ENCODE measurements around the gene XRCC4. TPM values are rescaled to one million over a fixed set of nuclear protein-coding genes. Genes with fewer than 3 reads are reported as not detected.

The XRCC4 gene
- total and polyA plus RNA-seq, 4 donors = 2.3 to 4.9 (median 3.0) TPM

- TF ChIP-seq, protein P1, sequence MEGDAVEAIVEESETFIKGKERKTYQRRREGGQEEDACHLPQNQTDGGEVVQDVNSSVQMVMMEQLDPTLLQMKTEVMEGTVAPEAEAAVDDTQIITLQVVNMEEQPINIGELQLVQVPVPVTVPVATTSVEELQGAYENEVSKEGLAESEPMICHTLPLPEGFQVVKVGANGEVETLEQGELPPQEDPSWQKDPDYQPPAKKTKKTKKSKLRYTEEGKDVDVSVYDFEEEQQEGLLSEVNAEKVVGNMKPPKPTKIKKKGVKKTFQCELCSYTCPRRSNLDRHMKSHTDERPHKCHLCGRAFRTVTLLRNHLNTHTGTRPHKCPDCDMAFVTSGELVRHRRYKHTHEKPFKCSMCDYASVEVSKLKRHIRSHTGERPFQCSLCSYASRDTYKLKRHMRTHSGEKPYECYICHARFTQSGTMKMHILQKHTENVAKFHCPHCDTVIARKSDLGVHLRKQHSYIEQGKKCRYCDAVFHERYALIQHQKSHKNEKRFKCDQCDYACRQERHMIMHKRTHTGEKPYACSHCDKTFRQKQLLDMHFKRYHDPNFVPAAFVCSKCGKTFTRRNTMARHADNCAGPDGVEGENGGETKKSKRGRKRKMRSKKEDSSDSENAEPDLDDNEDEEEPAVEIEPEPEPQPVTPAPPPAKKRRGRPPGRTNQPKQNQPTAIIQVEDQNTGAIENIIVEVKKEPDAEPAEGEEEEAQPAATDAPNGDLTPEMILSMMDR (IDR thresholded peaks at IDR 0.05; ENCODE audit: low read depth, low read length, missing input control) = no peak
- TF ChIP-seq, protein P2, sequence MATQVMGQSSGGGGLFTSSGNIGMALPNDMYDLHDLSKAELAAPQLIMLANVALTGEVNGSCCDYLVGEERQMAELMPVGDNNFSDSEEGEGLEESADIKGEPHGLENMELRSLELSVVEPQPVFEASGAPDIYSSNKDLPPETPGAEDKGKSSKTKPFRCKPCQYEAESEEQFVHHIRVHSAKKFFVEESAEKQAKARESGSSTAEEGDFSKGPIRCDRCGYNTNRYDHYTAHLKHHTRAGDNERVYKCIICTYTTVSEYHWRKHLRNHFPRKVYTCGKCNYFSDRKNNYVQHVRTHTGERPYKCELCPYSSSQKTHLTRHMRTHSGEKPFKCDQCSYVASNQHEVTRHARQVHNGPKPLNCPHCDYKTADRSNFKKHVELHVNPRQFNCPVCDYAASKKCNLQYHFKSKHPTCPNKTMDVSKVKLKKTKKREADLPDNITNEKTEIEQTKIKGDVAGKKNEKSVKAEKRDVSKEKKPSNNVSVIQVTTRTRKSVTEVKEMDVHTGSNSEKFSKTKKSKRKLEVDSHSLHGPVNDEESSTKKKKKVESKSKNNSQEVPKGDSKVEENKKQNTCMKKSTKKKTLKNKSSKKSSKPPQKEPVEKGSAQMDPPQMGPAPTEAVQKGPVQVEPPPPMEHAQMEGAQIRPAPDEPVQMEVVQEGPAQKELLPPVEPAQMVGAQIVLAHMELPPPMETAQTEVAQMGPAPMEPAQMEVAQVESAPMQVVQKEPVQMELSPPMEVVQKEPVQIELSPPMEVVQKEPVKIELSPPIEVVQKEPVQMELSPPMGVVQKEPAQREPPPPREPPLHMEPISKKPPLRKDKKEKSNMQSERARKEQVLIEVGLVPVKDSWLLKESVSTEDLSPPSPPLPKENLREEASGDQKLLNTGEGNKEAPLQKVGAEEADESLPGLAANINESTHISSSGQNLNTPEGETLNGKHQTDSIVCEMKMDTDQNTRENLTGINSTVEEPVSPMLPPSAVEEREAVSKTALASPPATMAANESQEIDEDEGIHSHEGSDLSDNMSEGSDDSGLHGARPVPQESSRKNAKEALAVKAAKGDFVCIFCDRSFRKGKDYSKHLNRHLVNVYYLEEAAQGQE (IDR thresholded peaks at IDR 0.05) = no peak
Observed at GRCh38 chr5:83124593-83124992, 47.2 kb downstream of the XRCC4 start (continued).

DNA sequence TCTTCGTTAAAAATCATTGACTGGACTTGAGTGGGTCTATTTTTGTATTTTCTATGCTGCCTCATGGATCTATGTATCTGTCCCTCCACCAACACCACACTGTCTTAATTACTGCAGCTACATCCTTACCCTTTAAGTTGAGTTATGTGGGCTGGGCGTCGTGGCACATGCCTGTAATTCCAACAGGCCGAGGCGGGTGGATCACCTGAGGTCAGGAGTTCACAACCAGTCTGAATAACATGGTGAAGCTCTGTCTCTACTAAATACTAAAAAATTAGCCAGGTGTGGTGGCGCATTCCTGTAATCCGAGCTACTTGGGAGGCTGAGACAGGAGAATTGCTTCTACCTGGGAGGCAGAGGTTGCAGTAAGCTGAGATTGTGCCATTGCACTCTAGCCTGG lies 48.2 kb downstream of the XRCC4 start:
- WGBS = 83% methylated on average over 7 of the region's 7 CpGs

DNA sequence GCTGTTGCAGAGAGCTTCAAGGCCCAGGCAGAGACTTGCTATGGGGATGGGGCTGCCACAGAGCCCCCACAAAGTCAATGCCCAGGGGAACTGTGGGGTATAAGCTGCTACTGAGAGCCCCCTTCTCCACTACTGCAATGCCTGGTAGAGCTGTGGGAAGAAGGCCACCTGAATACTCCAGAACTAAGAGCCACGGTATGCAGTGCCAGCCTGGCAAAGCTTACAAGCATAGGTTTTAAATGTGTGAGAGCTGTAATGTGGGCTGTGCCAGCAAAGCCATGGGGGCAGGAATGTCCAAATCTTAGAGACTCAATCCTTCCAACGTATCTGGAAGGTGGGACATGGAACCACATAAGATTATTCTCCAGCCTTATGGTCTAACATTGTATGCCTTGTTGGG lies 49.2 kb downstream of the XRCC4 start:
- no peak overlapping the region for H3K4me3 ChIP-seq (ENCODE audit: low read depth in 1 of 3, low read length in 3 of 3)
- no peak for DNase-seq (ENCODE audit: low spot score)
- no peaks in the 10 kb centered on the region for H3K4me1 ChIP-seq (ENCODE audit: control insufficient read depth in 4 of 4, insufficient read depth in 4 of 4, low read length in 3 of 4)
- no peak for TF ChIP-seq FOXA1 (IDR thresholded peaks at IDR 0.05)
- TF ChIP-seq, protein P2 (IDR thresholded peaks at IDR 0.05) = no peak
- no peak for TF ChIP-seq HNF4A (conservative IDR thresholded peaks at IDR 0.05)
- TF ChIP-seq FOXA2 (IDR thresholded peaks at IDR 0.05) = no peak
- TF ChIP-seq SP1 (IDR thresholded peaks at IDR 0.05) = no peak
- TF ChIP-seq RAD21 (IDR thresholded peaks at IDR 0.05) = no peak
- TF ChIP-seq GABPA (IDR thresholded peaks at IDR 0.05 in 1 of 2, conservative IDR thresholded peaks at IDR 0.05 in 1 of 2) = no peak
- TF ChIP-seq HNF4G (IDR thresholded peaks at IDR 0.05) = no peak
- TF ChIP-seq, protein P1 (IDR thresholded peaks at IDR 0.05; ENCODE audit: low read depth, low read length, missing input control) = no peak
- TF ChIP-seq EGR1 (IDR thresholded peaks at IDR 0.05; ENCODE audit: low read depth in 2 of 2) = no peak
- no peak for TF ChIP-seq TAF1 (conservative IDR thresholded peaks at IDR 0.05)
- TF ChIP-seq YY1 (IDR thresholded peaks at IDR 0.05) = no peak
- H3K9ac ChIP-seq (ENCODE audit: low read depth in 1 of 2, low read length in 2 of 2) = no peak overlapping the region
- H3K27me3 ChIP-seq (ENCODE audit: control insufficient read depth in 4 of 4, insufficient read depth in 4 of 4, low read length in 3 of 4) = no peaks in the 10 kb centered on the region
- no peaks in the 10 kb centered on the region for H3K9me3 ChIP-seq (ENCODE audit: control insufficient read depth in 4 of 4, low read length in 3 of 4)
- H3K36me3 ChIP-seq (ENCODE audit: control insufficient read depth in 4 of 4, insufficient read depth in 3 of 4, low read depth in 1 of 4, low read length in 3 of 4) = peaks cover 0 to 4% (median 0%) of the 10 kb centered on the region in 4 donors
- no peak overlapping the region for H3K27ac ChIP-seq (ENCODE audit: low read depth in 1 of 2, low read length in 2 of 2)
- WGBS = 49% methylated on average over 2 of the region's 2 CpGs

More for the DNA sequence above, 48.2 kb downstream of the XRCC4 start:
- Histone ChIP-seq H3K9me3 (ENCODE audit: control insufficient read depth in 4 of 4, low read length in 3 of 4) (no peaks in the 10 kb centered on the region), H3K4me3 (ENCODE audit: low read depth in 1 of 3, low read length in 3 of 3) (no peak overlapping the region), H3K27me3 (ENCODE audit: control insufficient read depth in 4 of 4, insufficient read depth in 4 of 4, low read length in 3 of 4) (no peaks in the 10 kb centered on the region), H3K27ac (ENCODE audit: low read depth in 1 of 2, low read length in 2 of 2) (no peak overlapping the region), H3K36me3 (ENCODE audit: control insufficient read depth in 4 of 4, insufficient read depth in 3 of 4, low read depth in 1 of 4, low read length in 3 of 4) (peaks cover 0 to 4% (median 0%) of the 10 kb centered on the region in 4 donors), H3K4me1 (ENCODE audit: control insufficient read depth in 4 of 4, insufficient read depth in 4 of 4, low read length in 3 of 4) (no peaks in the 10 kb centered on the region), H3K9ac (ENCODE audit: low read depth in 1 of 2, low read length in 2 of 2) (no peak overlapping the region)
- DNase-seq (ENCODE audit: low spot score) = no peak
- TF ChIP-seq HNF4G (IDR thresholded peaks at IDR 0.05) = no peak
- no peak for TF ChIP-seq ZBTB33 (IDR thresholded peaks at IDR 0.05)
- no peak for TF ChIP-seq GABPA (IDR thresholded peaks at IDR 0.05 in 1 of 2, conservative IDR thresholded peaks at IDR 0.05 in 1 of 2)
- TF ChIP-seq SP1 (IDR thresholded peaks at IDR 0.05) = no peak
- no peak for TF ChIP-seq JUND (IDR thresholded peaks at IDR 0.05)
- TF ChIP-seq FOXA2 (IDR thresholded peaks at IDR 0.05) = no peak
